OCI-M2 (cell line): Measurements from ENCODE around the gene PEX26.
"Not testable (repeated sequence)": the region's sequence is repeated elsewhere in the genome, so short reads cannot be mapped to it uniquely, and the experiment has no call there.

ENCODE experiments used
- DNase-seq: peaks from one replicate; lab custom pipeline; 2025; ENCODE audit not compliant: unreplicated experiment; lab: John Stamatoyannopoulos, UW

PEX26 gene

GRCh38 chr22:18093661-18094060 is 15.9 kb downstream of the PEX26 start:
- DNase-seq = no peak

GRCh38 chr22:18095101-18095805 is 17.5 kb downstream of the PEX26 start:
- DNase-seq = no peak

GRCh38 chr22:18096823-18097222 is 19.0 kb downstream of the PEX26 start:
- no peak for DNase-seq

DNA sequence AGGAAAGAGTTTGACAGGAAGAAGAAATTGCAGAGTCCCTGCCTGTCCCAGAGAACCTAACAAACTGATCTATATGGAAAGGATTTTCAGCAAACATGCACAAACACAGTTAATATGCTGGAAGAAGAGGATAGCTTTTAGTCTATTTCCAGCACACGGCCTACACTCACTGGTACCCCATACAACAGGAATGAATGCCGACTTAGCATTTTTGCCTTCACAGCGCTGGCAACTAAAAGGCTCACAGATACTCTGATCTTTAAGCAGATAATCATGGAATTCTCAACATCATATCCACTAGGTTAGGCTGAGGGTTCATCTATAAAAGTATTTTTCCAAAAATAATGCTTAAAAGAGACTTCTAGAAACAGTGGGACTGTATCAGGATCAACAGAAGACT is 23.0 kb downstream of the PEX26 start:
- DNase-seq = no peak

- no peak for DNase-seq
Observed at GRCh38 chr22:18101536-18101935, 23.7 kb downstream of the PEX26 start.

GRCh38 chr22:18103527-18104269 is 25.9 kb downstream of the PEX26 start:
- no peak for DNase-seq

- DNase-seq = no peak
Observed at GRCh38 chr22:18104566-18104965, 26.8 kb downstream of the PEX26 start.

- DNase-seq = not testable (repeated sequence)
Observed at GRCh38 chr22:18105981-18106380, 28.2 kb downstream of the PEX26 start.

DNA sequence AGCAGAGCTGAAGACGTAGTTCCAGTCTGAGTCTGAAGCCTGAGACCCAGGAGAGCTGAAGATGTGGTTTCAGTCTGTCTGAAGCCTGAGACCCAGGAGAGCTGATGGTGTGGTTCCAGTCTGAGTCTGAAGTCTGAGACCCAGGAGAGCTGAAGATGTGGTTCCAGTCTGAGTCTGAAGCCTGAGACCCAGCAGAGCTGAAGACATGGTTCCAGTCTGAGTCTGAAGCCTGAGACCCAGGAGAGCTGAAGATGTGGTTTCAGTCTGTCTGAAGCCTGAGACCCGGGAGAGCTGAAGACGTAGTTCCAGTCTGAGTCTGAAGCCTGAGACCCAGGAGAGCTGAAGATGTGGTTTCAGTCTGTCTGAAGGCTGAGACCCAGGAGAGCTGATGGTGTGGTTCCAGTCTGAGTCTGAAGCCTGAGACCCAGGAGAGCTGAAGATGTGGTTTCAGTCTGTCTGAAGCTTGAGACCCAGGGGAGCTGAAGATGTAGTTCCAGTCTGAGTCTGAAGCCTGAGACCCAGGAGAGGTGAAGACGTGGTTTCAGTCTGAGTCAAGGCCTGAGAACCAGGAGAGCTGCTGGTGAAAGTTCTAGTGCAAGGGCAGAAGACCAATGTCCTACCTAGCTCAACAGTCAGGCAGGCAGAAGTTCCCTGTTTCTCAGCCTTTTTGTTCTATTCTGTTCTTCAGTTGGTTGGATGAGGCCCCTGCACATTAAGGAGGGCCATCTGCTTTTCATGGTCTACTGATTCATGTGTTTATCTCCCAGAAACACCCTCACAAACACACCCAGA is 29.0 kb downstream of the PEX26 start:
- DNase-seq = not testable (repeated sequence)

DNA sequence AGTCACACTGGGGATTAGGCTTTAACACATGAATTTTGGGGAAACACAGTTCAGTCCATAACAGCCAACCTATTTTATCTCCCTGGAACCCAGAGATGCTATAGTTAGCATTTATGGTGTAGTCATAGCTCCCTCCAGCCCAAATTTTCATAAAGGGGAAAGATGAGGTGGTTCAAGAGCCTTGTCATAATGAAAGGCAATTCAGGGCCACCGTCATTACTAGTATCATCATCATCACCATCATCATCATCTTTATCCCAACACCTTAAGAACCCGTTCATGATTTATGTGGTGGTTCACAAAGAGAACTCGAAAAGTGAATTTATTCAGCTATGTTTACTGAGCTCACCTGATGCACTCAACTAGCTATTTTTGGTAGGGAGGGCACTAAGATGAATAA is 30.4 kb downstream of the PEX26 start:
- no peak for DNase-seq

GRCh38 chr22:18109410-18110193 is 31.8 kb downstream of the PEX26 start:
- DNase-seq = no peak

DNA sequence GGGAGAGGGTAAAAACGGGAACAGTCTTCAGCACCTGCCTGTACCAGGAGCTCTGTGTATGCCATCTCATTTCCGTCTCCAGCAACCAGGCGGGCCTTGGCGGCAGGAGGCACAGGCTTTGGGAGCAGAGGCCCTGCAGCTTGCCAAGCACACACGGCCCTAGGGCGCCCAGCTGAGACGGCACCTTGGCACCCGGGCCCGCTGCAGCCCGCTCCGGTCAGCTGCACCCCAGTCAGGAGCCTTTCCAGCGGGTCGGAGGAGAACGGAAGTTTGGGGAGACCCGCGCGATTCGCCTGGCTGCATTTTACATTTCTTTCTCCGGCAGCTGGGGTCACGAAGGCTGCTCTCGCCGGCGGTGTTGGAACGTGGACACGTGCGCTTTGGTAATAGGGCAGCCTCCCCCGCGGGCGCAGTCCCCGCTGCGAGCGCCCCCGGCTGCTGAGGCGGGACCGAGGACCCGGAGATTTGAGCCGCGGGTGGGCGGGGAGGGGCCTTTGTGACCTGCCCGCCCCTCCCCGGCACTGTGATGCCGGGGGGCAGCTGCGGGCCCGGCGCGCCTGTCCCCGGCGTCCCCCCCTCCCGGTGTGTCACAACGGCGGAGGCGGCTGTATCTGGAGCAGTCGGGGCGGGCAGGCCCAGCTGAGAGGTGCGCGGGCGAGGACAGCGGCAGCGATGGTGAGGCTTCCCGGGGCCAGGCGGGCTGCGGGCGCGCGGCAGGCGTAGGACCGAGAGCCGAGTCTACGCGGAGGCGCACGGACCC is 32.6 kb downstream of the PEX26 start, which contains the start of gene TUBA8:
Gene TUBA8, plus strand, starts transcription at position 616 of the 760 bp plus-strand sequence. Its CDS starts 57 bp downstream, at position 673.
- DNase-seq = no peak

GRCh38 chr22:18110954-18111758 is 33.4 kb downstream of the PEX26 start:
- DNase-seq = no peak

DNA sequence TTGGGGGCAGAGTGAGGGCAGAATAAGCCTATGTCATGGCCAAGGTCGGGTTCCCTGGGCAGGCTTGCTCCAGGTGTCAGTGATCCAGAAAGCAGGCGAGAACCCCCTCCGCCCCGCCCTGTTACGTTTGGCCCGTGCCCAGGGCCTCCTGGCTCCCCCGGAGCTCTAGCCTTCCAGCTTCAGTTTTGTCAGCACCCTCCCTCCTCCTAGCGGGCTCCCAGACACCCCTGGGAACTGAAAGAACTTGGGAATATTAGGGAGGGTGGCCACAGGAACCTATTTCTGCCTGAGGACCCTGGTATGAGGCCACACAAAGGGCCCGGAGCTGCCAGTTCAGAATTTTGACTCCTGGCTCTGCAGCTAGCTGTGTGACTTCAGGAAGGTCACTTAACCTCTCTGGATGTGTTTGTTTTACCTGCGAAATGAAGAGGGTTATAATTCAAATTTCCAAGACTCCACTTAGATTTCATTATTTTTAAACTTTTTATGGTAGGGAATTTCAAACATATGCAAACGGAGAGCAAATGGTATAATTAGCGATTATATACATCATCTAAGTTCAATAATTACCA is 34.1 kb downstream of the PEX26 start:
- DNase-seq = no peak

GRCh38 chr22:18112440-18112839 is 34.6 kb downstream of the PEX26 start:
- DNase-seq = no peak

DNA sequence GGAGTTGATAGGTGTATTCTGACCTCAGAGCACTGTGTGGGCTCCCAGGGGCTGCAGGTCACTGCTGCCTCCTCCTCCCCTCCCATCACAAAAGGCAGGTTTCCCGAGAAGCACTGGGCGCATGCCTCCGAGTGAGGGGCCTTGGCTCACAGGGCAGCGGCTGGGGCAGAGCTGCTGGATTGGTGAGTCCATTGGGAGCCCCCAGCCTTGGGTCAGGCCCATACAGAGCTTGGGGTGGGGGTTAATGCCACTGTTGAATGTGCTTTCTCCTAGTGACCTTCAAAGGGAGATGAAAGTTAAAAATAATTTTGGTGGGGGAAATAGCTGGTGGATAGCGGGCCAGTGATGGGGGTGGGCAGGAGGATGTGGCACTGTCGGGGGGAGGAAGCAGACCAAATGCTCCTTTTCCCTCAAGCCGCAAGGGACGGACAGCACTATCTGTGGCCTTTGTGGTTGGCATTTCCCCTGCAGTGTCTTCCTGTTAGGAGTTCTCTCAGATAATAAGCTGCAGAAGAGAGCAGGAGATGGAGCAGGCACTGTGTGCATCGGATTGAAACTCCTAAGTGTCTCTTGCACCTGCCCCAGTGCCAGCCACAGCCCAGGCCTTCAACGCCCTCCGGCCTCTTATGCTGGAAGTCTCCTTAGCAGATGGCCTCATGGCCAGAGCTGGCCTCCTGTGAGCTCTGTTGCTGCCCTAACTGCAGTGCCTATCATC is 36.0 kb downstream of the PEX26 start:
- no peak for DNase-seq

GRCh38 chr22:18114495-18114894 is 36.7 kb downstream of the PEX26 start:
- no peak for DNase-seq

DNA sequence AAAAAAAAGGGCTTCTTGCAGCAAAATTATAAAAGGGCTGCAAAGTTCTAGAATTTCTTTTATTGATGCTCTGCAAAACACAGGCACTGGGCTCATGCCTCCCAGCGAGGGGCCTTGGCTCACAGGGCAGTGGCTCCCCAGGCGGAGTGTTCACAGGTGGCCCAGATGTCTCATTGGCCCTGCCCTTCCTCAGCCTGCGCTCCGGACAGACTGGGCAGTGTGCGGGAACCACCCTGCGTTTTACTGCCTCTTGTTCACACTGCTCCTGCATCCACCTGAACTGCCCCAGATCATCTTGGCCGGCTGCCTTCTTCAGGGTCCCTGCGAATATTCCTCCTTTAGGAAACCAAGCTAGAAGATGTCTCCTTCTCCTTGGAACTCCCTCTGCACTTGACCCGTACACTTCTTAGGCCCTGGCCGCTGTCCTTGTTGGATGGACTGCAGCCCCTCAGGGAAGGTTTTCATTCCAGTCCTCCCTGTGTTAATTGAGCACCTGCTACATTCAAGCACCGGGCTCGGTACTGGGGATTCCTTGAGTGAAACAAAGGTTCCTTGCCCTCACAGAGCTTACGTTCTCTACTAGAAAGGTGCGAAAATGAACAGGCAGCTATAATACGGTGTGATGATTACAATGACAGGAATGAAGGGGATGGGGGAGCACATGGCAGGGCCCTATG is 37.3 kb downstream of the PEX26 start:
- no peak for DNase-seq
